Measurements from ENCODE around the gene DUOXA2. TPM values are rescaled to one million over a fixed set of nuclear protein-coding genes. Genes with fewer than 3 reads are reported as not detected.
"Not testable (repeated sequence)": the region's sequence is repeated elsewhere in the genome, so short reads cannot be mapped to it uniquely, and the experiment has no call there.

The DUOXA2 gene
- total and polyA plus RNA-seq, 2 experiments from 2014 or later, result not detected

- H3K79me2 ChIP-seq (replicated peaks; ENCODE audit: insufficient read depth); ATAC-seq; H3K9me3 Mint-ChIP-seq; H4K20me1 ChIP-seq (replicated peaks; ENCODE audit: insufficient read depth); H3K9me2 ChIP-seq (ENCODE audit: insufficient read depth); H3K27ac Mint-ChIP-seq; H2AFZ ChIP-seq; H3K4me1 ChIP-seq (ENCODE audit: insufficient read depth); H3K36me3 Mint-ChIP-seq (ENCODE audit: low read depth); H3F3A ChIP-seq (replicated peaks; ENCODE audit: low read depth); H3K4me3 ChIP-seq; DNase-seq (ENCODE audit: low spot score); H3K4me3 Mint-ChIP-seq; H3K27ac ChIP-seq (ENCODE audit: low read depth); H3K27me3 ChIP-seq (ENCODE audit: insufficient read depth); H3K4me1 Mint-ChIP-seq; H3K27me3 Mint-ChIP-seq (ENCODE audit: insufficient read depth, low read depth, poor library complexity); H3K36me3 ChIP-seq (ENCODE audit: insufficient read depth); H3K4me2 ChIP-seq: not testable (repeated sequence)
Observed at GRCh38 chr15:45079201-45079600, 34.9 kb upstream of the DUOXA2 start.

- H3K4me3 ChIP-seq; H3K36me3 ChIP-seq (ENCODE audit: insufficient read depth); DNase-seq (ENCODE audit: low spot score); H4K20me1 ChIP-seq (replicated peaks; ENCODE audit: insufficient read depth); ATAC-seq; H3K79me2 ChIP-seq (replicated peaks; ENCODE audit: insufficient read depth); H3K27ac ChIP-seq (ENCODE audit: low read depth); H3K4me1 Mint-ChIP-seq; H3K27me3 ChIP-seq (ENCODE audit: insufficient read depth); H3F3A ChIP-seq (replicated peaks; ENCODE audit: low read depth); H3K9me2 ChIP-seq (ENCODE audit: insufficient read depth); H3K9me3 Mint-ChIP-seq; H3K27ac Mint-ChIP-seq; H3K4me2 ChIP-seq; H3K4me1 ChIP-seq (ENCODE audit: insufficient read depth); H3K4me3 Mint-ChIP-seq; H3K27me3 Mint-ChIP-seq (ENCODE audit: insufficient read depth, low read depth, poor library complexity); H3K36me3 Mint-ChIP-seq (ENCODE audit: low read depth); H2AFZ ChIP-seq: not testable (repeated sequence)
Observed at GRCh38 chr15:45079628-45080246, 34.4 kb upstream of the DUOXA2 start.

DNA sequence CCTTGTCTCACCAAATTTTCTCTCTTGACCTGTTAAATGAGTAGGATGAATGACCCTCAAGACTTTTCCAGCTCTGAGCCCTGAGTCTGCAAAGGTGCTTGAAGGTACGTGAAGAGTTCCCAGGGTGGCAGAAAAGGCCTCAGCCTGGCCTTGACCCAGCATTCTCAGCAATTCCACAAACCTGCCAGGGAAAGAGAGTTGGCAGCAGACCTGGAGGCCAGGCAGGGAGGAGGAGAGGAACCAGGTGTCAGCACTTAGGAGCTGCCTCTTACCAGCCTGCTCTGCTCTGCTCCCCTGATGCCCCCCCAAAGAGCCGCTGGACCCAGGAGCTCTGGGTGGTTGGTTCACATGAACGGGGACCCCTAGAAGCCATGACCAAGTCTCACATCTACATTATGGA, 33.5 kb upstream of the DUOXA2 start:
- not testable (repeated sequence) for H3K27me3 Mint-ChIP-seq (ENCODE audit: insufficient read depth, low read depth, poor library complexity); H3K27me3 ChIP-seq (ENCODE audit: insufficient read depth); H3K4me3 Mint-ChIP-seq; H3K36me3 Mint-ChIP-seq (ENCODE audit: low read depth); H3K27ac ChIP-seq (ENCODE audit: low read depth); ATAC-seq; H3K36me3 ChIP-seq (ENCODE audit: insufficient read depth); H3K9me3 Mint-ChIP-seq; H3K4me2 ChIP-seq; H2AFZ ChIP-seq; H3K27ac Mint-ChIP-seq; H3K79me2 ChIP-seq (replicated peaks; ENCODE audit: insufficient read depth); H3K9me2 ChIP-seq (ENCODE audit: insufficient read depth); H3K4me1 Mint-ChIP-seq; H3F3A ChIP-seq (replicated peaks; ENCODE audit: low read depth); DNase-seq (ENCODE audit: low spot score); H3K4me1 ChIP-seq (ENCODE audit: insufficient read depth); H4K20me1 ChIP-seq (replicated peaks; ENCODE audit: insufficient read depth); H3K4me3 ChIP-seq

- DNase-seq (ENCODE audit: low spot score); H3K27me3 ChIP-seq (ENCODE audit: insufficient read depth); H3K27ac Mint-ChIP-seq; H3K4me3 Mint-ChIP-seq; H3K79me2 ChIP-seq (replicated peaks; ENCODE audit: insufficient read depth); H2AFZ ChIP-seq; H3K4me1 ChIP-seq (ENCODE audit: insufficient read depth); H3K4me2 ChIP-seq; H3K9me2 ChIP-seq (ENCODE audit: insufficient read depth); H3F3A ChIP-seq (replicated peaks; ENCODE audit: low read depth); ATAC-seq; H3K4me3 ChIP-seq; H4K20me1 ChIP-seq (replicated peaks; ENCODE audit: insufficient read depth); H3K27ac ChIP-seq (ENCODE audit: low read depth); H3K4me1 Mint-ChIP-seq; H3K36me3 Mint-ChIP-seq (ENCODE audit: low read depth); H3K36me3 ChIP-seq (ENCODE audit: insufficient read depth); H3K27me3 Mint-ChIP-seq (ENCODE audit: insufficient read depth, low read depth, poor library complexity); H3K9me3 Mint-ChIP-seq: not testable (repeated sequence)
Observed at GRCh38 chr15:45082412-45082811, 31.7 kb upstream of the DUOXA2 start.

GRCh38 chr15:45083223-45083622, 30.9 kb upstream of the DUOXA2 start:
- Histone ChIP-seq H3K36me3 (ENCODE audit: insufficient read depth) (no peaks in the 10 kb centered on the region), H3K4me1 (ENCODE audit: insufficient read depth) (no peaks in the 10 kb centered on the region), H2AFZ (peak overlapping the region; percentile 69), H4K20me1 (replicated peaks; ENCODE audit: insufficient read depth) (no peaks in the 10 kb centered on the region), H3F3A (replicated peaks; ENCODE audit: low read depth) (no peaks in the 10 kb centered on the region), H3K9me2 (ENCODE audit: insufficient read depth) (no peaks in the 10 kb centered on the region), H3K79me2 (replicated peaks; ENCODE audit: insufficient read depth) (no peaks in the 10 kb centered on the region), H3K27ac (ENCODE audit: low read depth) (no peak overlapping the region), H3K4me2 (no peak overlapping the region), H3K27me3 (ENCODE audit: insufficient read depth) (no peaks in the 10 kb centered on the region), H3K4me3 (no peak overlapping the region)
- H3K9me3 Mint-ChIP-seq, result no peaks in the 10 kb centered on the region
- H3K27me3 Mint-ChIP-seq (ENCODE audit: insufficient read depth, low read depth, poor library complexity), result peaks cover 1% of the 10 kb centered on the region
- DNase-seq (ENCODE audit: low spot score), result no peak
- no peaks in the 10 kb centered on the region for H3K4me1 Mint-ChIP-seq
- no peak overlapping the region for H3K27ac Mint-ChIP-seq
- ATAC-seq, result no peak
- H3K36me3 Mint-ChIP-seq (ENCODE audit: low read depth), result no peaks in the 10 kb centered on the region
- H3K4me3 Mint-ChIP-seq, result no peak overlapping the region
- TF ChIP-seq NANOG (IDR thresholded peaks at IDR 0.05; ENCODE audit: borderline replicate concordance), result no peak
- TF ChIP-seq CREB1 (CRISPR knock-in tag; IDR thresholded peaks at IDR 0.05; ENCODE audit: low read depth), result no peak
- no peak for TF ChIP-seq STAT1 (IDR thresholded peaks at IDR 0.05; ENCODE audit: unreplicated experiment)
- no peak for TF ChIP-seq ZNF114 (CRISPR knock-in tag; IDR thresholded peaks at IDR 0.05)
